Activated T-cell treated with anti-CD3 and anti-CD28 coated beads, Interleukin-2, amount 50 U/mL, for 72 hours (primary cell): ENCODE data around the gene GMCL1. TPM values are rescaled to one million over a fixed set of nuclear protein-coding genes. Genes with fewer than 3 reads are reported as not detected.
A peak's percentile ranks its signal among the peaks of the same experiment; 100 is the strongest.

ENCODE experiments used
- ATAC-seq, 2 donors: fragments of 150-1000 bp; cut with Tn5 transposase; replicated peaks in 1 of 2; 2 replicates each; pipeline ENCODE4 v1.10.0; 2021; ENCODE audit warnings: moderate library complexity in 2 of 2, mild to moderate bottlenecking in 1 of 2
- DNase-seq, 2 donors: peaks; one replicate each; pipeline ENCODE4 v3.0.0; 2021 to 2022; ENCODE audit warnings: mixed read lengths in 1 of 2
- H3K27ac Mint-ChIP-seq: one replicate; pipeline ENCODE4 v1.8.0; 2022; ENCODE audit warnings: mild to moderate bottlenecking, moderate library complexity, mixed read lengths
- H3K27me3 Mint-ChIP-seq: one replicate; pipeline ENCODE4 v1.8.0; 2022; ENCODE audit warnings: low read depth, mixed read lengths
- H3K36me3 Mint-ChIP-seq, 2 donors: one replicate each; pipeline ENCODE4 v1.8.0; 2022; ENCODE audit warnings: mixed read lengths in 2 of 2, mild to moderate bottlenecking in 1 of 2; ENCODE audit not compliant: insufficient read depth in 2 of 2
- H3K4me1 Mint-ChIP-seq: one replicate; pipeline ENCODE4 v1.8.0; 2022; ENCODE audit warnings: low read depth, mixed read lengths
- H3K4me3 Mint-ChIP-seq, 2 donors: one replicate each; pipeline ENCODE4 v1.8.0; 2022; ENCODE audit warnings: mild to moderate bottlenecking in 2 of 2, mixed read lengths in 2 of 2, moderate library complexity in 2 of 2
- H3K9me3 Mint-ChIP-seq, 2 donors: one replicate each; pipeline ENCODE4 v1.8.0; 2022; ENCODE audit warnings: mixed read lengths in 2 of 2
- total RNA-seq, 2 donors: library from RNA; stranded (reverse); gene quantifications; one replicate each; pipeline ENCODE4 v1.2.3, GENCODE V29; 2022

Gene GMCL1
- 10 to 100 TPM; 23.7 to 25.4 TPM for total RNA-seq

GRCh38 chr2:69829256-69830044 lies at the start of gene GMCL1:
Gene GMCL1 (plus strand): TSS chr2:69829660. CDS start chr2:69829893, 233 bp downstream.
- Mint-ChIP-seq H3K9me3 (no peaks in the 10 kb centered on the region), H3K27ac (peak within 1 kb of the TSS; percentile 97), H3K27me3 (no peaks in the 10 kb centered on the region), H3K36me3 (peaks cover 5 to 11% of the 10 kb centered on the region in 2 donors), H3K4me1 (peaks cover 60% of the 10 kb centered on the region), H3K4me3 (peak within 1 kb of the TSS; percentile 96 to 98)
- DNase-seq (peak; percentile 99 to 100), ATAC-seq (peak; percentile 93 to 94)

DNA sequence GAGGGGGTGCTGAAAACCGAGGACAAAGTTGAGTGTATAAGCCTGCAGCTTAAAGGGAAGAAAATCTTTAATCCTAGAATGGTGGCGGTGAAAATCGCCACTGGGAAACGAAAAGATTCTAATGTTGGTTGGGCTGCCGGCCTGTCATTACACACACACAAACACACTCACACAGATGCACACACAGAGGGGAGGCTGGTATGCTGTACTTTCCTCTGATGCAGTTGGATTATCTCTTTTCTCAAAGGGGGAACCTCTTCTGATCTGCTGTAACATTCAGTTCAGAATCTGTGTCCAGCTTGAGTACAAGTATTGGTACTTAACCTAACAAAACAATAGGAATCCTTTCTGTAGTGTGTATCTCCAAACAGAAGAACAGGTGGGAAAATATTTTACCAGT lies 48.5 kb upstream of the GMCL1 start:
- Mint-ChIP-seq H3K9me3 (peaks cover 0 to 2% of the 10 kb centered on the region in 2 donors), H3K27me3 (no peaks in the 10 kb centered on the region), H3K4me3 (no peak overlapping the region), H3K27ac (no peak overlapping the region), H3K36me3 (peaks cover 2 to 3% of the 10 kb centered on the region in 2 donors), H3K4me1 (peaks cover 10% of the 10 kb centered on the region)
- ATAC-seq (no peak), DNase-seq (no peak)

DNA sequence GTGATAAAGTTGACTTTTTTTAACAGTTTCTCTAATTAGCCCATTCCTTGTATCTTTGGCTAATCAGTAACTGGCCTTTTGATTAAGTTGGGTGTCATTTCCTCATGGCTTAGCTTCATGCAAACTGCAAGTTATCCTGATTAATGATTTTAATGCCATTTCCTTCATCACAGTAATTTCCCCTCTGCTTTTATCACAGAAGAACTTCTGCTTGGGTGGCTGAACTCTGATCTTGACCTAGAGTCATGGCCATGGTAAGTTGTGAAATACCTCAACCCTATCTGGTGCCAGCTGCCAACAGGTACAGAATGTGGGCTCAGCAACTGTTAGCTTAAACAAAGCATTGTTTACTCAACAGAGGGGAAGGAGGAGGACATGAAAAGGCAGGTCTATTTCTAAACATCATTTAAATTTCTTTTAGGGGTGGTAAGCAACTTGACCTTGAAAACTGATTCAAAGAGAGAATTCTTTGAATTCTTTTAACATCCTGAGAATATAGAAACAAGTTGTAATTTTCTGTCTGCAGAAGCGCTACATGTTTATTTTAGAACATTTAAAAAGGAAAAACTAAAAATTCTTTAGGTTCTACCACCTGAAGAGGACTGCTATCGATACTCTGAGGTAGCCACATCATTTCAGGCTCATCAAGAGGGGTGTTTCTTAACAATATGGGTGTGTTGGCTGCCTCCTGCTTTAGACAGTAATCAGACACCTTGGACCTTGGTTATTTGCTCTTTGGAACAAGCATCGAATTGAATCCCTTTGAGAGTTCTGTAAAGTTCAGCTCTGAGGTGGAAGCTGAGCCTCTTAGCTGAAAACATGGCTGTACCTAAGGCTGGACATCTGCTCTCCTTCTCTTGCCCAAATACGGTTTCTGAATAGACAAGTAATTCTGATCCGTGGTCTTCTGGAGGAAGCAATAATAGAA lies 47.9 kb upstream of the GMCL1 start:
- Mint-ChIP-seq H3K27ac (no peak overlapping the region), H3K4me3 (no peak overlapping the region), H3K36me3 (peaks cover 0 to 2% of the 10 kb centered on the region in 2 donors), H3K27me3 (no peaks in the 10 kb centered on the region), H3K4me1 (peaks cover 10% of the 10 kb centered on the region), H3K9me3 (no peaks in the 10 kb centered on the region)
- DNase-seq (no peak), ATAC-seq (no peak)

DNA sequence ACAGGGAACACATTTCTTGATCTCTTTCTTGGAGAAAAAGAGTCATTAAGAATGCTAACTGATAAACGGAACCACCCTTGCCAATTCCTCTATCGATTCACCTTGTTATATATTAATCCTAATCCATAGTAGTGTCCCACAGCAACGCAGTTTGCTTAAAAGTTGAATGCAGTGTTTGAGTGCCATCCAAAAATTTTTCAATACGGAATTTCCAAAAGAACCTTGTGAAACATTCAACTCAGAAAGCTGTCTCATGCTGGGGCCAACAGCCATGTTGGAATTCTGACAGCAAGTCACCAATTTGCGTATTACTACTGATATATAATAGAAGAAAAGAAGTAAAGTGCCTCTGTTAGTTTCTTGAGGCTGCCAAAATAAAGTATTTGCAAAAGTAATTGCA lies 45.2 kb upstream of the GMCL1 start:
- no peak overlapping the region for H3K27ac Mint-ChIP-seq
- H3K4me1 Mint-ChIP-seq = peaks cover 5% of the 10 kb centered on the region
- H3K27me3 Mint-ChIP-seq = no peaks in the 10 kb centered on the region
- H3K4me3 Mint-ChIP-seq = no peak overlapping the region
- H3K36me3 Mint-ChIP-seq = no peaks in the 10 kb centered on the region
- H3K9me3 Mint-ChIP-seq = no peaks in the 10 kb centered on the region
- ATAC-seq = no peak
- DNase-seq = no peak

- Mint-ChIP-seq H3K4me1 (peaks cover 8% of the 10 kb centered on the region), H3K27me3 (no peaks in the 10 kb centered on the region), H3K27ac (no peak overlapping the region), H3K9me3 (no peaks in the 10 kb centered on the region), H3K36me3 (no peaks in the 10 kb centered on the region), H3K4me3 (no peak overlapping the region)
- no peak for ATAC-seq
- DNase-seq = no peak
Observed at GRCh38 chr2:69785358-69785757, 44.1 kb upstream of the GMCL1 start.

- no peaks in the 10 kb centered on the region for H3K27me3 Mint-ChIP-seq
- ATAC-seq = no peak
- H3K4me3 Mint-ChIP-seq = no peak overlapping the region
- peaks cover 9% of the 10 kb centered on the region for H3K4me1 Mint-ChIP-seq
- no peaks in the 10 kb centered on the region for H3K36me3 Mint-ChIP-seq
- no peaks in the 10 kb centered on the region for H3K9me3 Mint-ChIP-seq
- H3K27ac Mint-ChIP-seq = no peak overlapping the region
- DNase-seq = no peak
Observed at GRCh38 chr2:69786052-69786560, 43.4 kb upstream of the GMCL1 start.

GRCh38 chr2:69789175-69789721 lies 40.2 kb upstream of the GMCL1 start:
- no peak overlapping the region for H3K4me3 Mint-ChIP-seq

GRCh38 chr2:69789772-69790600 lies 39.5 kb upstream of the GMCL1 start:
- H3K4me3 Mint-ChIP-seq = peak overlapping the region; percentile 58 to 67
- no peaks in the 10 kb centered on the region for H3K27me3 Mint-ChIP-seq
- no peaks in the 10 kb centered on the region for H3K9me3 Mint-ChIP-seq
- DNase-seq (no peak), ATAC-seq (no peak)
- H3K27ac Mint-ChIP-seq = no peak overlapping the region
- no peaks in the 10 kb centered on the region for H3K36me3 Mint-ChIP-seq
- H3K4me1 Mint-ChIP-seq = peaks cover 9% of the 10 kb centered on the region

More at GRCh38 chr2:69789175-69789721, 40.2 kb upstream of the GMCL1 start:
- H3K4me1 Mint-ChIP-seq = peaks cover 9% of the 10 kb centered on the region
- no peaks in the 10 kb centered on the region for H3K9me3 Mint-ChIP-seq
- no peak for DNase-seq
- no peak overlapping the region for H3K27ac Mint-ChIP-seq
- no peak for ATAC-seq
- H3K36me3 Mint-ChIP-seq = no peaks in the 10 kb centered on the region
- H3K27me3 Mint-ChIP-seq = no peaks in the 10 kb centered on the region

- Mint-ChIP-seq H3K9me3 (no peaks in the 10 kb centered on the region), H3K36me3 (no peaks in the 10 kb centered on the region)
- ATAC-seq = no peak
Observed at GRCh38 chr2:69790601-69790959, 38.9 kb upstream of the GMCL1 start.

DNA sequence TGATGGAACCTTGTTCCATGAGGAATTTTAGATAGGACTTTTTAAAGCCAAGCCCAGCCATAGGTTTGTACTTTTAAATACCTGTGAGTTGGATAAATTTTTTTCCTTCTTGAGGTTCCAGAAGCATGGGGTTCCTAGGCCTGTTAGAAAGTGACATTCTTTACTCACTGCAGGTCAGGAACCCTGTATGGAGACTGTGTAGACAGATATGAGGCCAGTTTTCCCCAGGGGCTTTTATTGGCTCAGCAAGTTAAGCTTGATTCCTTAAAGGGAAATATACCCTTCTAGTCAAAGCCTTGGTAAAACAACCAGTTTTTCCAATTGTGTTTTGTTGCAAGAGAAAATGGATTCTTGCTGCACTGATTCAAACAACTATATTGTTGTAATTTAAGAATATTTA lies 38.4 kb upstream of the GMCL1 start:
- no peaks in the 10 kb centered on the region for H3K9me3 Mint-ChIP-seq
- no peak overlapping the region for H3K4me3 Mint-ChIP-seq
- DNase-seq (no peak), ATAC-seq (no peak)
- H3K36me3 Mint-ChIP-seq = no peaks in the 10 kb centered on the region
- H3K27me3 Mint-ChIP-seq = no peaks in the 10 kb centered on the region
- no peak overlapping the region for H3K27ac Mint-ChIP-seq
- peaks cover 9% of the 10 kb centered on the region for H3K4me1 Mint-ChIP-seq

More at GRCh38 chr2:69790601-69790959, 38.9 kb upstream of the GMCL1 start:
- Mint-ChIP-seq H3K27me3 (no peaks in the 10 kb centered on the region), H3K27ac (no peak overlapping the region), H3K4me3 (no peak overlapping the region), H3K4me1 (peaks cover 9% of the 10 kb centered on the region)
- DNase-seq = no peak

DNA sequence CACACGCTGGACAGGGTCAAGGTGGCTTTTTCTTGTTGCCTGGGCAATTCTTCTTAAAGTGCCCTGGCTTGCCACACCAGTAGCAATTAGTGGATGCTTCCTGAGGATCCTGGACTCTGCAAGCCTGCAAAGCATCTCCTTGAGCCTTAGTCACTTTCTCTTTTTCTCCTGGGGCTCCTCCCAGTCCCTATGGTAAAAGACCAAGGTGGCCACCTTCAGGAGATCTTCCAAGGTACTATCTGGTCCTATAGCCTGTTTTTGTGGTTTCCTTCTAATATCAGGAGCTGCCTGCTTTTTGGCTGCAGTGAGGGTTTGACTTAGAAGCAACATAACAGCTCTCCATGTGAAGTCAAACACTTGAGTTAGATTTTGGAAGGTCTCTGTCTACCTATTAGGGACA lies 33.3 kb upstream of the GMCL1 start:
- no peak overlapping the region for H3K4me3 Mint-ChIP-seq
- H3K4me1 Mint-ChIP-seq = peaks cover 16% of the 10 kb centered on the region
- DNase-seq (no peak), ATAC-seq (no peak)
- no peaks in the 10 kb centered on the region for H3K27me3 Mint-ChIP-seq
- H3K27ac Mint-ChIP-seq = no peak overlapping the region
- H3K36me3 Mint-ChIP-seq = no peaks in the 10 kb centered on the region
- H3K9me3 Mint-ChIP-seq = no peaks in the 10 kb centered on the region

- H3K9me3 Mint-ChIP-seq = no peaks in the 10 kb centered on the region
- no peaks in the 10 kb centered on the region for H3K27me3 Mint-ChIP-seq
- peaks cover 16% of the 10 kb centered on the region for H3K4me1 Mint-ChIP-seq
- no peaks in the 10 kb centered on the region for H3K36me3 Mint-ChIP-seq
- H3K27ac Mint-ChIP-seq = no peak overlapping the region
- DNase-seq = no peak
- H3K4me3 Mint-ChIP-seq = no peak overlapping the region
- ATAC-seq = no peak
Observed at GRCh38 chr2:69797235-69797634, 32.2 kb upstream of the GMCL1 start.
